NCI-H2171 treated with DMSO at 0.1 percent for 48 hours (cell line): ENCODE data around the gene TIPARP.

Experiments used
- DNase-seq: peaks from one replicate; lab custom pipeline; 2025; lab: John Stamatoyannopoulos, UW

The TIPARP gene

GRCh38 chr3:156676768-156677479, 2.5 kb downstream of the TIPARP start:
- no peak for DNase-seq

- DNase-seq, result no peak
Measured at GRCh38 chr3:156677536-156677935, 3.1 kb downstream of the TIPARP start.

GRCh38 chr3:156678197-156678596, 3.8 kb downstream of the TIPARP start:
- DNase-seq, result no peak

GRCh38 chr3:156680243-156680914, 6.0 kb downstream of the TIPARP start:
- no peak for DNase-seq

GRCh38 chr3:156681002-156681401, 6.6 kb downstream of the TIPARP start:
- peak; percentile 25 for DNase-seq

- no peak for DNase-seq
Measured at GRCh38 chr3:156682501-156682900, 8.1 kb downstream of the TIPARP start.

GRCh38 chr3:156682963-156683362, 8.6 kb downstream of the TIPARP start:
- DNase-seq, result no peak

- no peak for DNase-seq
Measured at GRCh38 chr3:156685198-156685597, 10.8 kb downstream of the TIPARP start.

GRCh38 chr3:156685752-156686151, 11.4 kb downstream of the TIPARP start:
- DNase-seq, result no peak

GRCh38 chr3:156687023-156687422, 12.6 kb downstream of the TIPARP start:
- no peak for DNase-seq

GRCh38 chr3:156688632-156689452, 14.5 kb downstream of the TIPARP start:
- no peak for DNase-seq

- no peak for DNase-seq
Measured at GRCh38 chr3:156689608-156690007, 15.2 kb downstream of the TIPARP start.

- DNase-seq, result no peak
Measured at GRCh38 chr3:156691920-156692319, 17.5 kb downstream of the TIPARP start.

- no peak for DNase-seq
Measured at GRCh38 chr3:156693166-156693565, 18.8 kb downstream of the TIPARP start.

- DNase-seq, result no peak
Measured at GRCh38 chr3:156694536-156694935, 20.1 kb downstream of the TIPARP start.

GRCh38 chr3:156702367-156702766, 28.0 kb downstream of the TIPARP start:
- no peak for DNase-seq

GRCh38 chr3:156704370-156705036, 30.1 kb downstream of the TIPARP start:
- no peak for DNase-seq

- DNase-seq, result no peak
Measured at GRCh38 chr3:156705761-156706616, 31.6 kb downstream of the TIPARP start.

- DNase-seq, result no peak
Measured at GRCh38 chr3:156707588-156707987, 33.2 kb downstream of the TIPARP start.

- DNase-seq, result no peak
Measured at GRCh38 chr3:156710429-156710828, 36.0 kb downstream of the TIPARP start.

GRCh38 chr3:156711113-156711512, 36.7 kb downstream of the TIPARP start:
- DNase-seq, result no peak
